H9 (cell line): Measurements from ENCODE around the gene LYRM2. TPM values are rescaled to one million over a fixed set of nuclear protein-coding genes. Genes with fewer than 3 reads are reported as not detected.

Experiments used
- DNase-seq: peaks from one replicate; pipeline ENCODE4 v3.0.0-alpha.2; 2017
- H2AFZ ChIP-seq: one replicate; pipeline ENCODE4 v1.6.1; 2013; ENCODE audit warnings: mild to moderate bottlenecking, low read length, control low read depth, moderate library complexity
- H2AK5ac ChIP-seq: 2 replicates; pipeline ENCODE4 v1.6.1; 2013; ENCODE audit warnings: low read length, control low read depth, mixed read lengths; ENCODE audit not compliant: insufficient read length
- H2BK120ac ChIP-seq: one replicate; pipeline ENCODE4 v1.6.1; 2013; ENCODE audit warnings: low read depth, mild to moderate bottlenecking, low read length, control low read depth, inconsistent platforms; ENCODE audit not compliant: poor library complexity, severe bottlenecking
- H2BK12ac ChIP-seq: 2 replicates; pipeline ENCODE4 v1.6.1; 2013; ENCODE audit warnings: low read length, control low read depth, mixed read lengths, low read depth; ENCODE audit not compliant: insufficient read length
- H2BK15ac ChIP-seq: 2 replicates; pipeline ENCODE4 v1.6.1; 2013; ENCODE audit warnings: low read depth, low read length, control low read depth
- H2BK20ac ChIP-seq: one replicate; pipeline ENCODE4 v1.6.1; 2013; ENCODE audit warnings: low read depth, mild to moderate bottlenecking, low read length, control low read depth, inconsistent platforms; ENCODE audit not compliant: poor library complexity, severe bottlenecking
- H2BK5ac ChIP-seq: 2 replicates; pipeline ENCODE4 v1.6.1; 2013; ENCODE audit warnings: low read length, control low read depth, mixed read lengths; ENCODE audit not compliant: insufficient read length
- H3K14ac ChIP-seq: 2 replicates; pipeline ENCODE4 v1.6.1; 2013; ENCODE audit warnings: low read length, control low read depth; ENCODE audit not compliant: insufficient read depth
- H3K18ac ChIP-seq: 2 replicates; pipeline ENCODE4 v1.6.1; 2013; ENCODE audit warnings: low read depth, mild to moderate bottlenecking, mixed read lengths, low read length, control low read depth; ENCODE audit not compliant: insufficient read length
- H3K23ac ChIP-seq: 2 replicates; pipeline ENCODE4 v1.6.1; 2013; ENCODE audit warnings: low read length, control low read depth, mixed read lengths, low read depth; ENCODE audit not compliant: insufficient read length
- H3K23me2 ChIP-seq: 2 replicates; pipeline ENCODE4 v1.6.1; 2013; ENCODE audit warnings: low read depth, mild to moderate bottlenecking, mixed read lengths, low read length, control low read depth; ENCODE audit not compliant: insufficient read length, poor library complexity, severe bottlenecking
- H3K27ac ChIP-seq: 2 replicates; pipeline ENCODE4 v1.5.1; 2013; ENCODE audit warnings: low read length, control low read depth, mixed read lengths, low read depth; ENCODE audit not compliant: insufficient read length
- H3K27me3 ChIP-seq: 2 replicates; pipeline ENCODE4 v1.6.1; 2013; ENCODE audit warnings: low read length, control low read depth, inconsistent platforms; ENCODE audit not compliant: insufficient read depth
- H3K4ac ChIP-seq: 2 replicates; pipeline ENCODE4 v1.6.1; 2013; ENCODE audit warnings: low read depth, mild to moderate bottlenecking, control low read depth, inconsistent platforms, low read length, moderate library complexity
- H3K4me1 ChIP-seq: 2 replicates; pipeline ENCODE4 v1.6.1; 2013; ENCODE audit warnings: low read length, control low read depth, inconsistent platforms; ENCODE audit not compliant: insufficient read depth
- H3K4me2 ChIP-seq: 2 replicates; pipeline ENCODE4 v1.6.1; 2013; ENCODE audit warnings: low read length, control low read depth, mixed read lengths; ENCODE audit not compliant: insufficient read length, insufficient read depth
- H3K56ac ChIP-seq: 2 replicates; pipeline ENCODE4 v1.6.1; 2013; ENCODE audit warnings: low read depth, mild to moderate bottlenecking, mixed read lengths, low read length, control low read depth; ENCODE audit not compliant: insufficient read length
- H3K79me1 ChIP-seq: 2 replicates; pipeline ENCODE4 v1.6.1; 2013; ENCODE audit warnings: low read depth, mild to moderate bottlenecking, moderate library complexity, low read length, control low read depth, inconsistent platforms; ENCODE audit not compliant: insufficient read depth, poor library complexity, severe bottlenecking
- H3K79me2 ChIP-seq: 2 replicates; pipeline ENCODE4 v1.6.1; 2013; ENCODE audit warnings: low read length, control low read depth, inconsistent platforms; ENCODE audit not compliant: insufficient read depth
- H3K9ac ChIP-seq: 2 replicates; pipeline ENCODE4 v1.6.1; 2013; ENCODE audit warnings: low read length, control low read depth, mixed read lengths; ENCODE audit not compliant: insufficient read length; ENCODE audit errors: extremely low read depth
- H3K9me3 ChIP-seq: one replicate; pipeline ENCODE4 v1.6.1; 2013; ENCODE audit warnings: low read depth, low read length, inconsistent platforms; ENCODE audit not compliant: control insufficient read depth
- H3T11ph ChIP-seq: one replicate; pipeline ENCODE4 v1.6.1; 2013; ENCODE audit warnings: mild to moderate bottlenecking, low read length, control low read depth, inconsistent platforms
- H4K20me1 ChIP-seq: one replicate; pipeline ENCODE4 v1.6.1; 2013; ENCODE audit not compliant: control insufficient read depth, insufficient read length, insufficient read depth
- H4K5ac ChIP-seq: 2 replicates; pipeline ENCODE4 v1.6.1; 2013; ENCODE audit warnings: low read depth, mild to moderate bottlenecking, mixed read lengths, low read length, control low read depth; ENCODE audit not compliant: insufficient read length
- H4K8ac ChIP-seq: replicated peaks from 2 replicates; pipeline ENCODE4 v1.6.1; 2013; ENCODE audit warnings: low read length, control low read depth, mixed read lengths, low read depth; ENCODE audit not compliant: insufficient read length
- H4K91ac ChIP-seq: 2 replicates; pipeline ENCODE4 v1.6.1; 2013; ENCODE audit warnings: low read depth, mild to moderate bottlenecking, moderate library complexity, mixed read lengths, low read length, control low read depth; ENCODE audit not compliant: insufficient read length
- H3K27ac Mint-ChIP-seq, 3 experiments: 2 replicates in 2 of 3; 3 replicates in 1 of 3; pipeline ENCODE4 v1.8.0; 2020 to 2021; ENCODE audit warnings: mixed read lengths in 3 of 3, mild to moderate bottlenecking in 1 of 3, moderate library complexity in 1 of 3
- H3K27me3 Mint-ChIP-seq: 2 replicates; pipeline ENCODE4 v1.8.0; 2021; ENCODE audit warnings: low read depth, mild to moderate bottlenecking, moderate library complexity, mixed read lengths
- H3K36me3 Mint-ChIP-seq, 3 experiments: 2 replicates in 2 of 3; 3 replicates in 1 of 3; pipeline ENCODE4 v1.8.0; 2020 to 2021; ENCODE audit warnings: low read depth in 3 of 3, mixed read lengths in 3 of 3; ENCODE audit not compliant: insufficient read depth in 1 of 3
- H3K4me1 Mint-ChIP-seq, 2 experiments: 2 replicates each; pipeline ENCODE4 v1.8.0; 2020; ENCODE audit warnings: mixed read lengths in 2 of 2
- H3K4me3 Mint-ChIP-seq, 2 experiments: 2 replicates in 1 of 2; 3 replicates in 1 of 2; pipeline ENCODE4 v1.8.0; 2020 to 2021; ENCODE audit warnings: mild to moderate bottlenecking in 2 of 2, mixed read lengths in 2 of 2, moderate library complexity in 1 of 2
- H3K9me3 Mint-ChIP-seq, 2 experiments: 2 replicates in 1 of 2; 3 replicates in 1 of 2; pipeline ENCODE4 v1.8.0; 2020; ENCODE audit warnings: mild to moderate bottlenecking in 2 of 2, mixed read lengths in 2 of 2, moderate library complexity in 1 of 2
- CTCF ChIP-seq: fragments of 200-600 bp; sonication (generic); conservative IDR thresholded peaks from 3 replicates; pipeline ENCODE4 v1.8.0; 2021; ENCODE audit warnings: antibody characterized with exemption, mild to moderate bottlenecking
- WGBS: extraction: QIAGEN DNeasy Blood & Tissue Kit; methylation state at CpG from one replicate; pipeline ENCODE4 v1.1.7; 2013; ENCODE audit warnings: missing lambda C conversion rate, low lambda C conversion rate, mixed read lengths; ENCODE audit not compliant: insufficient read length; ENCODE audit errors: extremely low coverage; 5-methylcytosine and 5-hydroxymethylcytosine counted together
- total RNA-seq: library from RNA; stranded (reverse); gene quantifications from 2 replicates; pipeline ENCODE4 v1.2.1, GENCODE V29; 2021

The LYRM2 gene
- total RNA-seq, 1 experiment from 2014 or later = 29.8 TPM

DNA sequence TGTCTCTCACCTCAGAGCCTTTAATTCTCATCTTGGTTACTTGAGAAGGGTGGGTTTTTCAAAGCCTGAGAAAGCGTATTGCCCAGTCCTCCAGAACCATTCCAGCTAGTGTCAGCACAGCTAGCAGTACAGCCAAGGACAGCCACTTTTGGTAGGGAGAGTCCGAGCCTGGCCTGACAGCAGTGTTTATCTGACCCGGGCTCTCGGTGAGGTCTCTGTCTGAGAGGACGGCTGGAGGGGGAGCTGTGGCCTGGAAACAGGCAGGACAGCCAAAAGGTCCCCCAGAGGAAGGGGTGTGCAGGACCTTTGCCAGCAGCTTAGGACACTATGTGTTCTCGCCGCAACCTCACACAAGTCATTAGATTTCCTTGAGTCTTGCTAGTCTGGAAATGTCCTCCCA, 38.8 kb downstream of the LYRM2 start:
- H3K4me3 Mint-ChIP-seq = no peak overlapping the region
- no CpG with 5 or more reads among the region's 7 CpGs for WGBS

More for the DNA sequence above, 38.8 kb downstream of the LYRM2 start:
- H3K4me1 ChIP-seq = no peaks in the 10 kb centered on the region
- no peak overlapping the region for H3K23ac ChIP-seq
- H2BK5ac ChIP-seq = no peak overlapping the region
- no peaks in the 10 kb centered on the region for H4K20me1 ChIP-seq
- Mint-ChIP-seq H3K9me3 (no peaks in the 10 kb centered on the region), H3K4me1 (0 out of 4 replicates have a peak, but pooled peaks cover 0 to 4% of the 10 kb centered on the region in 2 experiments), H3K27me3 (no peaks in the 10 kb centered on the region), H3K36me3 (no peaks in the 10 kb centered on the region), H3K27ac (no peak overlapping the region)
- no peak for DNase-seq
- no peak overlapping the region for H2AFZ ChIP-seq
- no peak overlapping the region for H4K5ac ChIP-seq
- no peak overlapping the region for H3K14ac ChIP-seq
- H3K79me1 ChIP-seq = no peaks in the 10 kb centered on the region
- no peaks in the 10 kb centered on the region for H3K23me2 ChIP-seq
- H4K91ac ChIP-seq = no peak overlapping the region
- no peak overlapping the region for H3K27ac ChIP-seq
- no peaks in the 10 kb centered on the region for H3K79me2 ChIP-seq
- H2BK20ac ChIP-seq = no peak overlapping the region
- no peak overlapping the region for H2BK120ac ChIP-seq
- H3K9me3 ChIP-seq = no peaks in the 10 kb centered on the region
- H4K8ac ChIP-seq = no peak overlapping the region
- no peaks in the 10 kb centered on the region; the same call in 1 of the 2 replicates for H3K27me3 ChIP-seq
- H3T11ph ChIP-seq = no peak overlapping the region
- no peak overlapping the region for H2BK15ac ChIP-seq
- H3K4me2 ChIP-seq = no peak overlapping the region
- no peak overlapping the region for H3K56ac ChIP-seq
- no peak overlapping the region for H3K4ac ChIP-seq
- H3K9ac ChIP-seq = no peak overlapping the region
- TF ChIP-seq CTCF = no peak
- no peak overlapping the region for H3K18ac ChIP-seq
- no peak overlapping the region for H2AK5ac ChIP-seq
- no peak overlapping the region for H2BK12ac ChIP-seq
